Measurements from ENCODE around the gene SPRED2. TPM values are rescaled to one million over a fixed set of nuclear protein-coding genes. Genes with fewer than 3 reads are reported as not detected.

SPRED2 gene
- total and polyA plus RNA-seq, 12 donors = 10.2 to 20.7 (median 17.0) TPM

DNA sequence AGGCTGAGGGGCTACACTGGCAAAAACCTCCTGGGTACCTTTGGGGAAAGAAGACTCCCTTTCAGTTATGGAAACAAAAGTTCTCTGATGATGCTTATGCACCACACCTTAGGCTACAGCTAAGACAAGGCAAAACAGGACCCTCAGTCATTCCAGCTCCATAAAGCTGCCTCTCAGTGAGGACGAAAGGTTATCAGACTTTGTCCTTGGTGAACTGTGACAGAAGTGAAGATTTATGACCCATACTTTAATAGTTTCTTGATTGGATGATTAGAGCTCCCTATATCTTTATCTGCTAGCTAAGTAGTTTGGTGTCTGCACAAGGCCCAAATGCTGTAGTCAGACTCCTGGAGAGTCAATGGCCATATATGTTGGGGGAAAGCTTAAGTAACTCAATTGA lies 40.6 kb upstream of the SPRED2 start:
- Histone ChIP-seq H3K27ac (no peak overlapping the region), H3K27me3 (no peaks in the 10 kb centered on the region), H3K9me3 (peaks cover 0 to 21% (median 0%) of the 10 kb centered on the region in 11 donors), H3K36me3 (no peaks in the 10 kb centered on the region), H3K4me3 (no peak overlapping the region), H3K4me1 (peaks cover 0 to 9% (median 0%) of the 10 kb centered on the region in 9 donors)
- intact Hi-C loops (cut with DNase I) = no loop called here
- 91 to 100% methylated on average over 1 of the region's 1 CpG for WGBS, 2 donors
- TF ChIP-seq, protein P1, sequence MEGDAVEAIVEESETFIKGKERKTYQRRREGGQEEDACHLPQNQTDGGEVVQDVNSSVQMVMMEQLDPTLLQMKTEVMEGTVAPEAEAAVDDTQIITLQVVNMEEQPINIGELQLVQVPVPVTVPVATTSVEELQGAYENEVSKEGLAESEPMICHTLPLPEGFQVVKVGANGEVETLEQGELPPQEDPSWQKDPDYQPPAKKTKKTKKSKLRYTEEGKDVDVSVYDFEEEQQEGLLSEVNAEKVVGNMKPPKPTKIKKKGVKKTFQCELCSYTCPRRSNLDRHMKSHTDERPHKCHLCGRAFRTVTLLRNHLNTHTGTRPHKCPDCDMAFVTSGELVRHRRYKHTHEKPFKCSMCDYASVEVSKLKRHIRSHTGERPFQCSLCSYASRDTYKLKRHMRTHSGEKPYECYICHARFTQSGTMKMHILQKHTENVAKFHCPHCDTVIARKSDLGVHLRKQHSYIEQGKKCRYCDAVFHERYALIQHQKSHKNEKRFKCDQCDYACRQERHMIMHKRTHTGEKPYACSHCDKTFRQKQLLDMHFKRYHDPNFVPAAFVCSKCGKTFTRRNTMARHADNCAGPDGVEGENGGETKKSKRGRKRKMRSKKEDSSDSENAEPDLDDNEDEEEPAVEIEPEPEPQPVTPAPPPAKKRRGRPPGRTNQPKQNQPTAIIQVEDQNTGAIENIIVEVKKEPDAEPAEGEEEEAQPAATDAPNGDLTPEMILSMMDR (IDR thresholded peaks at IDR 0.05) = no peak
- DNase-seq = no peak
- ATAC-seq = no peak

DNA sequence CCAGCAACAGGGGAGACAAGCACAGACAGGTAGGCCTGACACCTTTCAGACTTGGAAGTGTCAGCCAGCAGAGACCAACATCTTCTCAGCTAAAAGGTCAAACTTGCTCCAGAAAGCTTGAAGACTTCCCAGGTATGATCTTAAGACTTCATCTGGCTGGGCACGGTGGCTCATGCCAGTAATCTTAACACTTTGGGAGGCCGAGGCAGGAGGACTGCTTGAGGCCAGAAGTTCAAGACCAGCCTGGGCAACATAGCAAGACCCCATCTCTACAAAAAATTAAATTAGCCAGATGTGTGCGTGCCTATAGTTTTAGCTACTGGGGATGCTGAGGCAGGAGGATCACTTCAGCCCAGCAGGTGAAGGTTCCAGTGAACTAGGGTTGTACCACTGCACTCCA lies 39.0 kb upstream of the SPRED2 start:
- H3K9me3 ChIP-seq = peaks cover 0 to 17% (median 0%) of the 10 kb centered on the region in 11 donors
- ATAC-seq (no peak), DNase-seq (no peak)
- intact Hi-C loops (cut with DNase I) = no loop called here
- TF ChIP-seq, protein P1 (IDR thresholded peaks at IDR 0.05) = no peak
- no peaks in the 10 kb centered on the region for H3K27me3 ChIP-seq
- WGBS, 2 donors = 98 to 100% methylated on average over 3 of the region's 3 CpGs
- H3K4me1 ChIP-seq = no peaks in the 10 kb centered on the region
- no peak overlapping the region for H3K4me3 ChIP-seq
- H3K27ac ChIP-seq = no peak overlapping the region
- no peaks in the 10 kb centered on the region for H3K36me3 ChIP-seq

DNA sequence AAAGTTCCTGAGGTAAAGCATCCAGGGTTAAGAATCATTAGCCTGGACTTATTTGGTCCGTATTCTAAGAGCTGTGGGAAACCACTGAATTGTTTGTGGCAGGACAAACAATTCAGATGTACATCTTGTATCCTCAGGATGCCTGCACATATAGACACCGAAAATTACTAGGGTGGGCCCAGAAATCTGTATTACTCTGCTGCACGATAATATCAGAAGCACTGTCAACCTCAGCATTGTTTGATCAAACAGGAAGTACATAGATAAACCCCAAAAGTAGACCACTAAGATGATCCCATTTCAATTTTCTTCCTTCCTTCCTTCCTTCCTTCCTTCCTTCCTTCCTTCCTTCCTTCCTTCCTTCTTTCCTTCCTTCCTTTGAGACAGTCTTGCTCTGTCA lies 34.2 kb upstream of the SPRED2 start:
- DNase-seq (no peak), ATAC-seq (no peak)
- Histone ChIP-seq H3K36me3 (no peaks in the 10 kb centered on the region), H3K4me1 (peaks cover 0 to 23% (median 8%) of the 10 kb centered on the region in 9 donors), H3K27ac (no peak overlapping the region), H3K27me3 (no peaks in the 10 kb centered on the region), H3K9me3 (no peaks in the 10 kb centered on the region), H3K4me3 (no peak overlapping the region)
- TF ChIP-seq, protein P1 (IDR thresholded peaks at IDR 0.05) = no peak
- 82 to 87% methylated on average over 3 of the region's 3 CpGs for WGBS, 2 donors
- intact Hi-C loops (cut with DNase I) = no loop called here

DNA sequence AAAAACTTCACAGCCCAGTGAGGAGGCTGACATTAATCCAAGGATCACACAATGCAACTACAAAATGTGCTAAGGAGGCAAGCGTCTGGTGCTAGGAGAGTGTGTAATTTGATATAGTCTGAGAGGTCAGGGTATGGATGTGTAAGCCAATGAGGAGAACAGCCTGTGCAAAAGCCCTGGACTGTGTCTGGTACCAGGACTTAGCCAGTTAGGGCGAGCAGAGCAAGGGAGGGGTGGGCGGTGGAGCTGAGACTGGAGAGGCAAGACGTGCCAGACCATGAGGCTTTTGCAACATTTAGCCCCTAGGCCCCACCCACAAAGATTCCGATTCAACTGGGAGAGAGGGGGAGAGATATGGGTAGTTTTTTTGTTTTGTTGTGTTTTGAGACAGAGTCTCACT lies 33.5 kb upstream of the SPRED2 start:
- no peaks in the 10 kb centered on the region for H3K27me3 ChIP-seq
- no peak overlapping the region for H3K4me3 ChIP-seq
- no peaks in the 10 kb centered on the region for H3K9me3 ChIP-seq
- 72 to 75% methylated on average over 5 of the region's 5 CpGs for WGBS, 2 donors
- ATAC-seq = peak in 7 of 8 donors; percentile 30 to 73 (median 50)
- peaks cover 0 to 23% (median 8%) of the 10 kb centered on the region in 9 donors for H3K4me1 ChIP-seq
- intact Hi-C loops (cut with DNase I) = no loop called here
- H3K36me3 ChIP-seq = no peaks in the 10 kb centered on the region
- H3K27ac ChIP-seq = peak overlapping the region in 3 of 10 donors; percentile 6 to 62 (median 30)
- TF ChIP-seq, protein P1 (IDR thresholded peaks at IDR 0.05) = no peak
- peak in 1 of 2 donors; percentile 29 for DNase-seq
